Upper lobe of left lung (tissue), 6 donors: Measurements from ENCODE around the gene OR6V1. TPM values are rescaled to one million over a fixed set of nuclear protein-coding genes. Genes with fewer than 3 reads are reported as not detected.

Experiments used
- ATAC-seq, 2 donors: fragments of 200-7000 bp; cut with Tn5 transposase; one replicate each; pipeline ENCODE4 v1.9.1; 2022; ENCODE audit warnings: mild to moderate bottlenecking in 2 of 2, moderate library complexity in 2 of 2; ENCODE audit not compliant: low FRiP score in 2 of 2
- DNase-seq, 2 donors: peaks; one replicate each; pipeline ENCODE4 v3.0.0-alpha.2; 2019 to 2020
- H3K27ac ChIP-seq, 4 donors: fragments of 200-600 bp; sonication (generic); one replicate each; pipeline ENCODE4 v1.5.1; 2016 to 2019
- H3K27me3 ChIP-seq, 4 donors: fragments of 200-600 bp; sonication (generic); one replicate each; pipeline ENCODE4 v1.5.1; 2017 to 2019
- H3K36me3 ChIP-seq, 4 donors: fragments of 200-600 bp; sonication (generic); one replicate each; pipeline ENCODE4 v1.5.1; 2016 to 2019
- H3K4me1 ChIP-seq, 4 donors: fragments of 200-600 bp; sonication (generic); one replicate each; pipeline ENCODE4 v1.5.1; 2018 to 2019
- H3K4me3 ChIP-seq, 4 donors: fragments of 200-600 bp; sonication (generic); one replicate each; pipeline ENCODE4 v1.5.1; 2017 to 2019; ENCODE audit warnings: mild to moderate bottlenecking in 2 of 4, moderate library complexity in 1 of 4
- H3K9me3 ChIP-seq, 4 donors: fragments of 200-600 bp; sonication (generic); one replicate each; pipeline ENCODE4 v1.5.1; 2018 to 2019
- EP300 ChIP-seq, 4 donors: sonication (generic); formaldehyde crosslinking; IDR thresholded peaks; one replicate each; pipeline ENCODE4 v1.5.1; 2017; ENCODE audit warnings: antibody characterized with exemption in 4 of 4, control low read depth in 2 of 4
- POLR2A ChIP-seq, 4 donors: fragments of 450-650 bp; IDR thresholded peaks; one replicate each; pipeline ENCODE4 v1.5.1; 2016 to 2017; ENCODE audit warnings: antibody characterized with exemption in 4 of 4, mild to moderate bottlenecking in 2 of 4
- POLR2AphosphoS5 ChIP-seq, 2 donors: sonication (generic); formaldehyde crosslinking; IDR thresholded peaks; one replicate each; pipeline ENCODE4 v1.5.1; 2017; ENCODE audit warnings: antibody characterized with exemption in 2 of 2
- WGBS, 2 donors: methylation state at CpG; one replicate each; pipeline ENCODE4 v1.1.5; 2017 to 2018; 5-methylcytosine and 5-hydroxymethylcytosine counted together
- total RNA-seq, 6 donors: library from RNA; depleted of rRNA in 4 of 6; stranded (reverse); fragments of >200 nt in 4 of 6; gene quantifications; one replicate each; pipeline versions ENCODE4 v1.1.0 to v1.2.1, GENCODE V29; 2016 to 2021
- TF ChIP-seq, protein P1 (sequence below), 6 experiments: fragments of 450-650 bp in 4 of 6; fragments of 200-600 bp in 2 of 6; sonication (generic) in 2 of 6; IDR thresholded peaks; one replicate each; pipeline ENCODE4 v1.5.1; 2016 to 2019; ENCODE audit warnings: antibody characterized with exemption in 6 of 6
- donor health status: DM: no; HTN: no; CAD: no; lungs with moderate emphysema.
- donor health status: DM: no; HTN: yes; CAD: no; lungs with severe emphysema.

The OR6V1 gene
- total RNA-seq, 6 donors from 2014 or later: not detected

DNA sequence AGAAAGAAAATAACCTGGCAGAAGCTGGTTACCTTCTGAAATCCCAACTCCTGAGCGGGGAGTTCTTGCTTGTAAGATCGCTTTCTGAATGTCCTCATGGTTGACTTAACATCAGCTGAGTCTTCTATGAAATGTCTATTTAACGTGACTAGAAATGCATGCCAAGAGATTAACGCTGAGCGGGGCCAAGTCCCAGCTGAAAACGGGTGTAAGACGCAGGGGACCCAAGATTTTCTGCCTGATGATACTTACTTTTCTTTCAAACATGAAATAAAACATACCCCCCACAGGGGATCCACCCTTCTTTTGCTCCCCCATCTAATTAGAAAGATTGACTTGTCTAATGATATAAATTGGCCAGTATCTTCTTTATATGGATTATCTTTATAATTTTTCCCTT is 40.1 kb upstream of the OR6V1 start:
- H3K27me3 ChIP-seq: no peaks in the 10 kb centered on the region
- 89 to 91% methylated on average over 7 of the region's 7 CpGs for WGBS, 2 donors
- DNase-seq (no peak), ATAC-seq (no peak)
- H3K36me3 ChIP-seq: no peaks in the 10 kb centered on the region
- H3K4me3 ChIP-seq: no peak overlapping the region
- peaks cover 0 to 5% (median 0%) of the 10 kb centered on the region in 4 donors for H3K4me1 ChIP-seq
- H3K27ac ChIP-seq: no peak overlapping the region
- no peaks in the 10 kb centered on the region for H3K9me3 ChIP-seq
- TF ChIP-seq EP300 (IDR thresholded peaks at IDR 0.05) (no peak), POLR2A (IDR thresholded peaks at IDR 0.05) (no peak), POLR2AphosphoS5 (IDR thresholded peaks at IDR 0.05) (no peak)
- TF ChIP-seq, protein P1, sequence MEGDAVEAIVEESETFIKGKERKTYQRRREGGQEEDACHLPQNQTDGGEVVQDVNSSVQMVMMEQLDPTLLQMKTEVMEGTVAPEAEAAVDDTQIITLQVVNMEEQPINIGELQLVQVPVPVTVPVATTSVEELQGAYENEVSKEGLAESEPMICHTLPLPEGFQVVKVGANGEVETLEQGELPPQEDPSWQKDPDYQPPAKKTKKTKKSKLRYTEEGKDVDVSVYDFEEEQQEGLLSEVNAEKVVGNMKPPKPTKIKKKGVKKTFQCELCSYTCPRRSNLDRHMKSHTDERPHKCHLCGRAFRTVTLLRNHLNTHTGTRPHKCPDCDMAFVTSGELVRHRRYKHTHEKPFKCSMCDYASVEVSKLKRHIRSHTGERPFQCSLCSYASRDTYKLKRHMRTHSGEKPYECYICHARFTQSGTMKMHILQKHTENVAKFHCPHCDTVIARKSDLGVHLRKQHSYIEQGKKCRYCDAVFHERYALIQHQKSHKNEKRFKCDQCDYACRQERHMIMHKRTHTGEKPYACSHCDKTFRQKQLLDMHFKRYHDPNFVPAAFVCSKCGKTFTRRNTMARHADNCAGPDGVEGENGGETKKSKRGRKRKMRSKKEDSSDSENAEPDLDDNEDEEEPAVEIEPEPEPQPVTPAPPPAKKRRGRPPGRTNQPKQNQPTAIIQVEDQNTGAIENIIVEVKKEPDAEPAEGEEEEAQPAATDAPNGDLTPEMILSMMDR (IDR thresholded peaks at IDR 0.05): no peak

DNA sequence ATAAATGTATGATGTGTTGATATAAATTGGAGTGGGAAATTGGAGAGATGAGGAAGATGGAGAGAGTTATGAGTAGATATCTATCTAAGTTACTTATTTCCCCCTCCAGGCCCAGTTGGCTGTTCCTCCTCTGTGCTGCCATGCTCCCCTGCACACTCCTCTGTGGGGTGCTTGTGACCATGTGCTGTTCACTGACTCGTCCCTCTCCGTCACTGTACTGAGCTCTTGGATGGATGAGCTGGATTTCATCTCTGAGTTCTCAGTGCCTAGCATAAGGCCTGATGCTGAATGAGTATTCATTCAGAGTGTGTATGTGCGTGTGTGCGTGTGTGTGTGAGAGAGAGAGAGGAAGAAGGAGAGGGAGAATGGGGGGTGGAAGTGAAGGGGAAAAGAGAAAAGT is 39.7 kb upstream of the OR6V1 start:
- no peak overlapping the region for H3K27ac ChIP-seq
- DNase-seq: no peak

DNA sequence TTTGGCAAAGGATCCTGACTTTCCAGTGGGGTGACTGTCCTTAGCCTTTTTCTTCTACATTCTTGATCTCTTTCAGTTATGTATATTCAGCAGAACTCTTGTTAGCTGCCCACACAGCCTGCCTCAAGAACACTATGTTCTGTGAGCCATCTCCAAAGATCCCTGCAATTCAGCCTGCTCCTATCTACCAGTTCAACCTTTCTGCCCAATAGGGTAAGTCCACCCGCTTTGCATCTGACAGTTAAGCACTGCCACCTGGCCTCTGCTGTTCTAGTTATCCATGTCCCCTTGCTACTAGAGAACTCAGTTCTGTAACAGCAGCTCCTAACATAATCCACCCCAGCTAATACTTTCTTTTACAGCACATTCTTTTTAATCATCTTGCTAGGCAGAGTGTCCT is 38.7 kb upstream of the OR6V1 start:
- no peak overlapping the region for H3K4me3 ChIP-seq
- no peaks in the 10 kb centered on the region for H3K9me3 ChIP-seq
- H3K27me3 ChIP-seq: no peaks in the 10 kb centered on the region
- no peak for TF ChIP-seq POLR2AphosphoS5 (IDR thresholded peaks at IDR 0.05)
- TF ChIP-seq, protein P1 (IDR thresholded peaks at IDR 0.05): no peak
- no peak for TF ChIP-seq EP300 (IDR thresholded peaks at IDR 0.05)
- no peak for TF ChIP-seq POLR2A (IDR thresholded peaks at IDR 0.05)
- peak; percentile 9 to 14 for ATAC-seq
- H3K4me1 ChIP-seq: no peaks in the 10 kb centered on the region
- no peaks in the 10 kb centered on the region for H3K36me3 ChIP-seq
- WGBS, 2 donors: 81 to 95% methylated on average over 1 of the region's 1 CpG
- no peak for DNase-seq
- H3K27ac ChIP-seq: no peak overlapping the region

More for the DNA sequence above, 39.7 kb upstream of the OR6V1 start:
- Histone ChIP-seq H3K27me3 (no peaks in the 10 kb centered on the region), H3K9me3 (no peaks in the 10 kb centered on the region), H3K4me1 (peaks cover 0 to 5% (median 0%) of the 10 kb centered on the region in 4 donors), H3K4me3 (no peak overlapping the region), H3K36me3 (no peaks in the 10 kb centered on the region)
- TF ChIP-seq, protein P1 (IDR thresholded peaks at IDR 0.05): no peak
- no peak for TF ChIP-seq POLR2AphosphoS5 (IDR thresholded peaks at IDR 0.05)
- no peak for TF ChIP-seq EP300 (IDR thresholded peaks at IDR 0.05)
- no peak for TF ChIP-seq POLR2A (IDR thresholded peaks at IDR 0.05)
- ATAC-seq: no peak
- 93 to 97% methylated on average over 4 of the region's 4 CpGs for WGBS, 2 donors

DNA sequence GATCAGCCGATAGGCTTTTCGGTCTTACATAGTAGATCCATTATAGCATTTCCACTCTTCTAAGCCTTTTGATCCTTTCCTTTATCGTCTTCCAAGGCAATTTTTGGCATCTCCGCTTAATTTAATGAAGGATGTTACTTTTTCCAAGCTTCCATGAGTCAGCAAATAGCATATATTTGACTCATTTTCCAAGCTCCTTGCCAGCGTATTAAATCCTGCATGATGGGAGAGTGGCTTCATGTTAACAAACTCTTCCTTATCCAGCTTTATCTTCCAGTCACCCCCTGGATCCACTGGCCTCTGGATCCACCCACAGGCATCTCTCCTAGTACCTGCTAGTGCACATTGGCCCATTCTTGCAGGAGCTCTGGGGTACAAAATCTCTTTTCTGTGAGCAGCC is 38.2 kb upstream of the OR6V1 start:
- H3K4me1 ChIP-seq: no peaks in the 10 kb centered on the region
- H3K27ac ChIP-seq: no peak overlapping the region
- ATAC-seq (peak in 1 of 2 donors; percentile 24), DNase-seq (no peak)
- TF ChIP-seq POLR2A (IDR thresholded peaks at IDR 0.05): no peak
- TF ChIP-seq EP300 (IDR thresholded peaks at IDR 0.05): no peak
- H3K36me3 ChIP-seq: no peaks in the 10 kb centered on the region
- H3K4me3 ChIP-seq: no peak overlapping the region
- H3K9me3 ChIP-seq: no peaks in the 10 kb centered on the region
- 72 to 74% methylated on average over 5 of the region's 5 CpGs for WGBS, 2 donors
- H3K27me3 ChIP-seq: no peaks in the 10 kb centered on the region

DNA sequence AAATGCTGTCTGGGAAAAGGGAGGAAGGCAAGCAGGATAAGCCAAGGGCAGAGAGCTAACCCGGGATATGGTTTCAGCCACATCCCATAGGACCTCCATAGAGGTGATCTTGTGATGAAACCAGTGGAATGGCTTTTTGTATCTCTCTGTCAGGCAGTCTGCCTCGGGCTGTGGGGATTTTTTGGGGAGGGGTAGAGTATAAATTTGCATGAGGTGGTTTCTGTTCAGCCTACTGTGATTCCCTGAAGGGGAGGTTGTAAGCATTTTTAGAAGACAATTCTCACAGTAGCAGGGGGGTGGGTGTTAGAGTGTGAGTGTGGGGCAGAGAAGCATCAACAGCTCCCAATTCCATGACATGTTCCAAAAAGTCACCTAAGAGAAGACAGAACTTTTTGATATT is 37.1 kb upstream of the OR6V1 start:
- Histone ChIP-seq H3K9me3 (no peaks in the 10 kb centered on the region), H3K27ac (no peak overlapping the region), H3K36me3 (no peaks in the 10 kb centered on the region), H3K4me1 (no peaks in the 10 kb centered on the region), H3K27me3 (no peaks in the 10 kb centered on the region), H3K4me3 (no peak overlapping the region)
- TF ChIP-seq, protein P1 (IDR thresholded peaks at IDR 0.05): no peak
- no peak for TF ChIP-seq EP300 (IDR thresholded peaks at IDR 0.05)
- TF ChIP-seq POLR2A (IDR thresholded peaks at IDR 0.05): no peak
- no peak for TF ChIP-seq POLR2AphosphoS5 (IDR thresholded peaks at IDR 0.05)
- WGBS, 2 donors: 61 to 77% methylated on average over 2 of the region's 2 CpGs
- no peak for DNase-seq
- ATAC-seq: no peak
